ENCODE results near the gene WDR86.

DNA sequence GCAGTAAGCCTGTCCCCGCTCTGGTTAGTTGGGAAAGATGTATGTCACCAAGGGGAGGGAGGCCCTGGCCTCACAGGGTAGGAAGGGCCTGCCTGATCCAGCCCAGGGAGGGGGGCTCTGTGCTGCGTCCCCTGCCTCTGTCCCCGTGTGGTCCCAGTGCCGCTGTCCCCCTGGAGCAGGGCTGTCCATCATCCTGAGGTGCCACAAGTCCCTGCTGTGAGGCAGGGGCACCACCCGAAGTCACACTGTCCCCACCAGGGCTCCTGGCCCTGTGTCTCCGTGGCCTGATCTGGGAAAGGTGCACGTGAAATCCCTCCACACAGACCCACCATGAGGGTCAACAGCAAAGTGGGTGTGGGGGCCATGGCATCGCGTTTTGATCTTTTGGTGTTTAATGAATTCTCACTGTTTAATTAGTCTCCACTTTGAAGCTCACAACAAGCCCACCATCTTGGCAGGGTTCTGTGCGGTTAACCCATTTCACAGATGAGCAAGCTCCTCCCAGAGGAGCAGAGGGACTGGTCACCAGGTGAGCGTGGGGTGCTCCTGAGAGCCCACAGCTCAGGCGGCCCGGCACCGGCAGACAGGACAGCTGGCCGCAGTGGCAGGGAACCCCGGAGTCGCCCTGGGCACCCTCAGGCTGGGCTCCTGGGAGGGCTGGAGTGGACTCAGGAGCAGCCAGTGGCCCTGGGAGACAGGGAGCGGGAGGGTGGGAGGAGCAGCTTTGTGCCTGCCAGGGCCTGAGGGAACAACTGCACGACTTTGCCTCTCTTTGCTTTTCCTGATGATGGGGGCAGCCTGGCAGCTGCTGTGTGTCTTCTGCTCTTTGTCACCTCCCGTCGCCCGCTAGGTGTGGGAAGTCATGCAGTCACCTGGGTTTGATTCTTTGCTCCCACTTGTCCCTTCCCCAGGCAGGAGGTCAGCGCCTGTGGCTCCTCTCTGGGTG, 42.1 kb upstream of the WDR86 start:
- TF ChIP-seq, protein P1, sequence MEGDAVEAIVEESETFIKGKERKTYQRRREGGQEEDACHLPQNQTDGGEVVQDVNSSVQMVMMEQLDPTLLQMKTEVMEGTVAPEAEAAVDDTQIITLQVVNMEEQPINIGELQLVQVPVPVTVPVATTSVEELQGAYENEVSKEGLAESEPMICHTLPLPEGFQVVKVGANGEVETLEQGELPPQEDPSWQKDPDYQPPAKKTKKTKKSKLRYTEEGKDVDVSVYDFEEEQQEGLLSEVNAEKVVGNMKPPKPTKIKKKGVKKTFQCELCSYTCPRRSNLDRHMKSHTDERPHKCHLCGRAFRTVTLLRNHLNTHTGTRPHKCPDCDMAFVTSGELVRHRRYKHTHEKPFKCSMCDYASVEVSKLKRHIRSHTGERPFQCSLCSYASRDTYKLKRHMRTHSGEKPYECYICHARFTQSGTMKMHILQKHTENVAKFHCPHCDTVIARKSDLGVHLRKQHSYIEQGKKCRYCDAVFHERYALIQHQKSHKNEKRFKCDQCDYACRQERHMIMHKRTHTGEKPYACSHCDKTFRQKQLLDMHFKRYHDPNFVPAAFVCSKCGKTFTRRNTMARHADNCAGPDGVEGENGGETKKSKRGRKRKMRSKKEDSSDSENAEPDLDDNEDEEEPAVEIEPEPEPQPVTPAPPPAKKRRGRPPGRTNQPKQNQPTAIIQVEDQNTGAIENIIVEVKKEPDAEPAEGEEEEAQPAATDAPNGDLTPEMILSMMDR (IDR thresholded peaks at IDR 0.05), result no peak
- no peak for TF ChIP-seq POLR2A (IDR thresholded peaks at IDR 0.05)

All from vagina (tissue), 2 donors.